K562 (cell line): ENCODE measurements around the gene DRC1. TPM values are rescaled to one million over a fixed set of nuclear protein-coding genes. Genes with fewer than 3 reads are reported as not detected.
A peak's percentile ranks its signal among the peaks of the same experiment; 100 is the strongest.

Experiments
- ETV1 ChIP-seq: fragments of 450-650 bp; conservative IDR thresholded peaks from 2 replicates; pipeline ENCODE4 v1.6.1; 2016; ENCODE audit warnings: missing genetic modification characterization, control low read depth, low read depth, missing compliant biosample characterization
- FOXK2 ChIP-seq, 2 experiments: fragments of 450-650 bp; IDR thresholded peaks in 1 of 2; conservative IDR thresholded peaks in 1 of 2; 2 replicates each; pipeline ENCODE4 v1.6.1; 2016; ENCODE audit warnings: low read depth in 2 of 2, mild to moderate bottlenecking in 1 of 2
- HOXB6 ChIP-seq: fragments of 250-450 bp; sonication (Bioruptor Pico); IDR thresholded peaks from 2 replicates; pipeline ENCODE4 v1.5.1; 2022; ENCODE audit warnings: mild to moderate bottlenecking, borderline replicate concordance
- KDM4B ChIP-seq, 2 experiments: fragments of 450-650 bp in 1 of 2; sonication (generic) in 1 of 2; IDR thresholded peaks; 2 replicates each; pipeline ENCODE4 v1.6.1; 2016 to 2017; ENCODE audit warnings: borderline replicate concordance in 2 of 2, antibody characterized with exemption in 1 of 2, low read depth in 1 of 2, mild to moderate bottlenecking in 1 of 2
- KLF16 ChIP-seq: IDR thresholded peaks from 2 replicates; pipeline ENCODE4 v1.6.1; 2016; ENCODE audit warnings: antibody characterized with exemption
- RAD21 ChIP-seq, 2 experiments: fragments of 250-450 bp in 1 of 2; fragments of 450-650 bp in 1 of 2; sonication (Bioruptor Pico) in 1 of 2; formaldehyde crosslinking in 1 of 2; IDR thresholded peaks in 1 of 2; conservative IDR thresholded peaks in 1 of 2; 2 replicates each; pipeline versions ENCODE4 v1.4.0 to v1.8.0; 2020 to 2022; ENCODE audit warnings: mild to moderate bottlenecking in 2 of 2, moderate library complexity in 1 of 2
- REST ChIP-seq, 2 experiments: fragments of 450-650 bp; formaldehyde crosslinking in 1 of 2; IDR thresholded peaks; 2 replicates each; pipeline versions ENCODE4 v1.4.0 to v1.6.1; 2014 to 2020; ENCODE audit warnings: mild to moderate bottlenecking in 2 of 2, borderline replicate concordance in 1 of 2, low read depth in 1 of 2
- SP1 ChIP-seq: sonication (generic); formaldehyde crosslinking; IDR thresholded peaks from 2 replicates; pipeline ENCODE4 v1.8.1; 2022; ENCODE audit warnings: mild to moderate bottlenecking, missing genetic modification reagents
- TEAD4 ChIP-seq, 2 experiments: sonication (generic) in 1 of 2; formaldehyde crosslinking in 1 of 2; IDR thresholded peaks; 2 replicates each; pipeline versions ENCODE4 v1.6.1 to v1.8.0; 2012 to 2022; ENCODE audit warnings: borderline replicate concordance in 1 of 2, inconsistent platforms in 1 of 2, low read length in 1 of 2, mild to moderate bottlenecking in 1 of 2, missing genetic modification reagents in 1 of 2
- ZNF766 ChIP-seq: fragments of 200-800 bp; sonication (Bioruptor generic); conservative IDR thresholded peaks from 2 replicates; pipeline ENCODE4 v1.6.1; 2016; ENCODE audit warnings: missing genetic modification characterization, missing compliant biosample characterization
- polyA plus RNA-seq, 8 experiments: library from polyadenylated mRNA; depleted of rRNA in 4 of 8; stranded (reverse) in 5 of 8; unstranded in 3 of 8; fragments of >200 nt; fragmentation: Nextera tagmentation in 2 of 8; fragmentation: Illumina TruSeq in 1 of 8; extraction: Ambion mirVana in 2 of 8; extraction: Trizol in 1 of 8; gene quantifications; 2 replicates each; pipeline versions ENCODE4 v1.2.1 to v1.2.3, GENCODE V29; 2011 to 2014; ENCODE audit warnings: inconsistent platforms in 1 of 8, missing spikeins in 1 of 8
- total RNA-seq, 7 experiments: library from RNA; depleted of rRNA in 6 of 7; stranded (reverse); fragments of >200 nt in 6 of 7; fragmentation: Illumina TruSeq in 2 of 7; extraction: Trizol in 2 of 7; gene quantifications; 2 replicates each; pipeline versions ENCODE4 v1.2.1 to v1.2.3, GENCODE V29; 2011 to 2021; ENCODE audit warnings: low replicate concordance in 1 of 7
- TF ChIP-seq, protein P1 (sequence below): fragments of 450-650 bp; IDR thresholded peaks from 2 replicates; pipeline ENCODE4 v1.6.1; 2018; ENCODE audit warnings: mild to moderate bottlenecking, low read depth; ENCODE audit not compliant: partially characterized antibody
- TF ChIP-seq, protein P2 (sequence below): fragments of 200-400 bp; formaldehyde crosslinking; IDR thresholded peaks from 2 replicates; pipeline ENCODE4 v1.6.1; 2017; ENCODE audit warnings: mild to moderate bottlenecking, low read depth, low read length, moderate library complexity

Gene DRC1
- total and polyA plus RNA-seq, 9 of the 15 experiments (the other 6 are each of a cell fraction or from before 2014, with no cell fraction given): 0.07 to 0.10 TPM; not detected in 7

GRCh38 chr2:26469092-26469710 lies 67.5 kb downstream of the DRC1 start (continued):
- TF ChIP-seq RAD21 (CRISPR knock-in tag; conservative IDR thresholded peaks at IDR 0.05 in 1 of 2, IDR thresholded peaks at IDR 0.05 in 1 of 2) (peak; percentile 89 to 91), FOXK2 (conservative IDR thresholded peaks at IDR 0.05 in 1 of 2, IDR thresholded peaks at IDR 0.05 in 1 of 2; ENCODE audit: low read depth in 2 of 2) (0 out of 4 replicates have a peak, but pooled peaks of 1 of the 2 experiments have one; percentile 26), HOXB6 (CRISPR knock-in tag) (no peak), ETV1 (no peak), ZNF766 (CRISPR knock-in tag) (0 out of 2 replicates have a peak, but pooled peaks have one; percentile 23), KDM4B (IDR thresholded peaks at IDR 0.05; ENCODE audit: borderline replicate concordance in 2 of 2, low read depth in 1 of 2) (no peak), KLF16 (0 out of 2 replicates have a peak, but pooled peaks have one; percentile 40), SP1 (CRISPR knock-in tag) (0 out of 2 replicates have a peak, but pooled peaks have one; percentile 33), TEAD4 (IDR thresholded peaks at IDR 0.05; ENCODE audit: low read length) (0 out of 2 replicates have a peak, but pooled peaks have one; percentile 10), TEAD4 (CRISPR knock-in tag; IDR thresholded peaks at IDR 0.05; ENCODE audit: borderline replicate concordance) (no peak), REST (IDR thresholded peaks at IDR 0.05; ENCODE audit: borderline replicate concordance) (peak; percentile 80), REST (CRISPR knock-in tag; IDR thresholded peaks at IDR 0.05; ENCODE audit: low read depth) (no peak)
- TF ChIP-seq, protein P1, sequence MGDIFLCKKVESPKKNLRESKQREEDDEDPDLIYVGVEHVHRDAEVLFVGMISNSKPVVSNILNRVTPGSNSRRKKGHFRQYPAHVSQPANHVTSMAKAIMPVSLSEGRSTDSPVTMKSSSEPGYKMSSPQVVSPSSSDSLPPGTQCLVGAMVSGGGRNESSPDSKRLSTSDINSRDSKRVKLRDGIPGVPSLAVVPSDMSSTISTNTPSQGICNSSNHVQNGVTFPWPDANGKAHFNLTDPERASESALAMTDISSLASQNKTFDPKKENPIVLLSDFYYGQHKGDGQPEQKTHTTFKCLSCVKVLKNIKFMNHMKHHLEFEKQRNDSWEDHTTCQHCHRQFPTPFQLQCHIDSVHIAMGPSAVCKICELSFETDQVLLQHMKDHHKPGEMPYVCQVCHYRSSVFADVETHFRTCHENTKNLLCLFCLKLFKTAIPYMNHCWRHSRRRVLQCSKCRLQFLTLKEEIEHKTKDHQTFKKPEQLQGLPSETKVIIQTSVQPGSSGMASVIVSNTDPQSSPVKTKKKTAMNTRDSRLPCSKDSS: peak; percentile 9
- TF ChIP-seq, protein P2, sequence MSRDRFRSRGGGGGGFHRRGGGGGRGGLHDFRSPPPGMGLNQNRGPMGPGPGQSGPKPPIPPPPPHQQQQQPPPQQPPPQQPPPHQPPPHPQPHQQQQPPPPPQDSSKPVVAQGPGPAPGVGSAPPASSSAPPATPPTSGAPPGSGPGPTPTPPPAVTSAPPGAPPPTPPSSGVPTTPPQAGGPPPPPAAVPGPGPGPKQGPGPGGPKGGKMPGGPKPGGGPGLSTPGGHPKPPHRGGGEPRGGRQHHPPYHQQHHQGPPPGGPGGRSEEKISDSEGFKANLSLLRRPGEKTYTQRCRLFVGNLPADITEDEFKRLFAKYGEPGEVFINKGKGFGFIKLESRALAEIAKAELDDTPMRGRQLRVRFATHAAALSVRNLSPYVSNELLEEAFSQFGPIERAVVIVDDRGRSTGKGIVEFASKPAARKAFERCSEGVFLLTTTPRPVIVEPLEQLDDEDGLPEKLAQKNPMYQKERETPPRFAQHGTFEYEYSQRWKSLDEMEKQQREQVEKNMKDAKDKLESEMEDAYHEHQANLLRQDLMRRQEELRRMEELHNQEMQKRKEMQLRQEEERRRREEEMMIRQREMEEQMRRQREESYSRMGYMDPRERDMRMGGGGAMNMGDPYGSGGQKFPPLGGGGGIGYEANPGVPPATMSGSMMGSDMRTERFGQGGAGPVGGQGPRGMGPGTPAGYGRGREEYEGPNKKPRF: no peak
